HG03571 (cell line): ENCODE data around the gene ACTL6B.

Source experiments
- ATAC-seq: cut with Tn5 transposase; IDR thresholded peaks from one replicate; pipeline ENCODE4 v1.9.1; 2021; ENCODE audit not compliant: unreplicated experiment

Gene ACTL6B

GRCh38 chr7:100602889-100603725 lies 53.1 kb downstream of the ACTL6B start:
- ATAC-seq: no peak

DNA sequence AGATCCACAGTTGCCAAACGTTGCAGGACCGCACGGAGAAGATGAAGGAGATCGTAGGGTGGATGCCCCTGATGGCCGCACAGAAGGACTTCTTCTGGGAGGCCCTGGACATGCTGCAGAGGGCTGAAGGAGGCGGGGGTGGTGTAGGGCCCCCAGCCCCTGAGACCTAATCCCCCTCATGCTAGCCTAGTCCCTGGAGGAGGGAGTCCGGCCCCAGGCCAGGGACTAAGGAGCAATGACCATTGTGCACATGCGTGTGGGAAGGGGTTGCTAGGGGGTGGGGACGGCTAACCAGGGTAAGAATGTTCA lies 55.6 kb downstream of the ACTL6B start:
- ATAC-seq: no peak

DNA sequence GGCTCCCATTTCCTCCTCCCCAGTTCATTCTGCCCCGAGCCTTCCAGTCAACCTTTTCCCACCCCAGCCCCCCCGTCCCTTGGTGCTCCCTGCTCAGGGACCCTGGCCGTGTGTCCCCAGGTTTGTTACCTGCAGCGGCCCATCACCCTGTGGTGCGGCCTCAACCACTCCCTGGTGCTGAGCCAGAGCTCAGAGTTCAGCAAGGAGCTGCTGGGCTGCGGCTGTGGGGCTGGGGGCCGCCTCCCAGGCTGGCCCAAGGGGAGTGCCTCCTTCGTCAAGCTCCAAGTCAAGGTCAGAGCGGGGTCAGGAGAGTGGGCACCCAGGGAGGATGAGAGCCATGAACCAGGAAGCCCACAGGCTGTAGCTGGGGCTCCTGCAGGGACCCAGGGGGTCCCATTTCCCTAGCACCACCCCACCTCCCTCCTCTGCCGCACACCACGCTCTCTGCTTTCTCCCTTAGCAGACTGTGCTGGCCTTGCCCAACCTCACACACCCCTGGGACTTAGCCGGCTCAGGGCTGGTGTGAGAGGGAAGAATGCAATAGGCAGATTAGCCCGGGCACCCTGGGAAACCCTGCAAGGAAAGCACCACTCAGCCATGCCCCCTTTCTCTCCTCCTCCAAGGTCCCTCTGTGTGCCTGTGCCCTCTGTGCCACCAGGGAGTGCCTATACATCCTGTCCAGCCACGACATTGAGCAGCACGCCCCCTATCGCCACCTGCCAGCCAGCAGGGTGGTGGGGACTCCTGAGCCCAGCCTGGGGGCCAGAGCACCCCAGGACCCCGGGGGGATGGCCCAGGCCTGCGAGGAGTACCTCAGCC lies 56.1 kb downstream of the ACTL6B start:
- no peak for ATAC-seq

- ATAC-seq: no peak
Observed at GRCh38 chr7:100598425-100598824, 57.8 kb downstream of the ACTL6B start.

DNA sequence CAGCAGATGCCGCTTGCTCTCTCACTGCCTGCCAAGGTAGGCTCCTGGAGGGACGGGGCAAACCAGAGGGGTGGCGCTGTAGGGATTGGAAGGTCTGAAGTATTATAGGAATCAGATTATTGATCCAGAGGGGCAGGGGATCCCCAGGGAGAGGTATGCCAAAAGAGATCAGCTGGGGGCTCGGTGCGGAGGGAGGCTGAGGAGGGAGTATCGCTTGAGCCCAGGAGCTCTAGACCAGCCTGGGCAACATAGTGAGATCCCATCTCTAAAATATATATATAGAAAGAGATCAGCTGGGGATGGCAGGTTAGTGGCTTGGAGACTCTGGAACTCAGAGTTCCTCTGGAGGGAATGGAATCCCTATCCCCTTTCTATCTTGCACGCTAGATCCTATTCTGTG lies 61.1 kb downstream of the ACTL6B start:
- no peak for ATAC-seq
